ENCODE results near the gene UBFD1. TPM values are rescaled to one million over a fixed set of nuclear protein-coding genes. Genes with fewer than 3 reads are reported as not detected.
"Not testable (repeated sequence)": the region's sequence is repeated elsewhere in the genome, so short reads cannot be mapped to it uniquely, and the experiment has no call there.

The UBFD1 gene
- total and polyA plus RNA-seq, 2 donors (not counting 1 experiment from before 2014, with no cell fraction given) = 66.6 to 101 TPM

GRCh38 chr16:23609929-23610328 lies 52.4 kb downstream of the UBFD1 start:
- Histone ChIP-seq H3K9ac (ENCODE audit: insufficient read depth, low read length) (no peak overlapping the region), H3K4me2 (ENCODE audit: extremely low read depth, insufficient read depth, low read length) (no peak overlapping the region), H3K9me3 (ENCODE audit: control insufficient read depth, insufficient read depth, low read depth, low read length) (no peaks in the 10 kb centered on the region), H3K4me1 (ENCODE audit: control insufficient read depth, extremely low read depth, insufficient read depth, low read length) (no peaks in the 10 kb centered on the region), H3K27me3 (ENCODE audit: control insufficient read depth, insufficient read depth, low read length) (no peaks in the 10 kb centered on the region), H3K36me3 (ENCODE audit: control insufficient read depth, insufficient read depth, low read length) (no peaks in the 10 kb centered on the region), H4K20me1 (ENCODE audit: control insufficient read depth, extremely low read depth, insufficient read depth, low read length) (no peaks in the 10 kb centered on the region), H3K79me2 (ENCODE audit: control insufficient read depth, insufficient read depth, low read length) (no peaks in the 10 kb centered on the region), H3K4me3 (replicated peaks in 1 of 4; ENCODE audit: control extremely low read depth in 1 of 4, insufficient read depth in 1 of 4, low read depth in 3 of 4, low read length in 4 of 4) (no peak overlapping the region), H3K27ac (ENCODE audit: insufficient read depth, low read length) (no peak overlapping the region), H2AFZ (ENCODE audit: low read length) (no peak overlapping the region)
- no peak for TF ChIP-seq EZH2 (IDR thresholded peaks at IDR 0.05; ENCODE audit: low read length, missing control alignments)
- TF ChIP-seq CTCF (conservative IDR thresholded peaks at IDR 0.05 in 1 of 2, IDR thresholded peaks at IDR 0.05 in 1 of 2; ENCODE audit: low read depth in 1 of 2, low read length in 2 of 2) = no peak
- no peak for DNase-seq (ENCODE audit: low read depth in 2 of 2)

- not testable (repeated sequence) for H3K4me1 ChIP-seq (ENCODE audit: control insufficient read depth, extremely low read depth, insufficient read depth, low read length); H3K9me3 ChIP-seq (ENCODE audit: control insufficient read depth, insufficient read depth, low read depth, low read length); H3K36me3 ChIP-seq (ENCODE audit: control insufficient read depth, insufficient read depth, low read length); H2AFZ ChIP-seq (ENCODE audit: low read length); DNase-seq (ENCODE audit: low read depth in 2 of 2); H3K27me3 ChIP-seq (ENCODE audit: control insufficient read depth, insufficient read depth, low read length); H3K9ac ChIP-seq (ENCODE audit: insufficient read depth, low read length); H4K20me1 ChIP-seq (ENCODE audit: control insufficient read depth, extremely low read depth, insufficient read depth, low read length); H3K27ac ChIP-seq (ENCODE audit: insufficient read depth, low read length); H3K4me3 ChIP-seq (replicated peaks in 1 of 4; ENCODE audit: control extremely low read depth in 1 of 4, insufficient read depth in 1 of 4, low read depth in 3 of 4, low read length in 4 of 4); H3K4me2 ChIP-seq (ENCODE audit: extremely low read depth, insufficient read depth, low read length); H3K79me2 ChIP-seq (ENCODE audit: control insufficient read depth, insufficient read depth, low read length)
Measured at GRCh38 chr16:23610905-23611304, 53.4 kb downstream of the UBFD1 start.

- TF ChIP-seq EZH2 (IDR thresholded peaks at IDR 0.05; ENCODE audit: low read length, missing control alignments) (no peak), CTCF (conservative IDR thresholded peaks at IDR 0.05 in 1 of 2, IDR thresholded peaks at IDR 0.05 in 1 of 2; ENCODE audit: low read depth in 1 of 2, low read length in 2 of 2) (no peak)
- Histone ChIP-seq H2AFZ (ENCODE audit: low read length) (no peak overlapping the region), H3K4me1 (ENCODE audit: control insufficient read depth, extremely low read depth, insufficient read depth, low read length) (no peaks in the 10 kb centered on the region), H3K9ac (ENCODE audit: insufficient read depth, low read length) (no peak overlapping the region), H3K27me3 (ENCODE audit: control insufficient read depth, insufficient read depth, low read length) (no peaks in the 10 kb centered on the region), H3K27ac (ENCODE audit: insufficient read depth, low read length) (no peak overlapping the region), H3K4me3 (replicated peaks in 1 of 4; ENCODE audit: control extremely low read depth in 1 of 4, insufficient read depth in 1 of 4, low read depth in 3 of 4, low read length in 4 of 4) (no peak overlapping the region), H3K36me3 (ENCODE audit: control insufficient read depth, insufficient read depth, low read length) (peaks cover 1% of the 10 kb centered on the region), H4K20me1 (ENCODE audit: control insufficient read depth, extremely low read depth, insufficient read depth, low read length) (no peaks in the 10 kb centered on the region), H3K4me2 (ENCODE audit: extremely low read depth, insufficient read depth, low read length) (no peak overlapping the region), H3K9me3 (ENCODE audit: control insufficient read depth, insufficient read depth, low read depth, low read length) (no peaks in the 10 kb centered on the region), H3K79me2 (ENCODE audit: control insufficient read depth, insufficient read depth, low read length) (no peaks in the 10 kb centered on the region)
- no peak for DNase-seq (ENCODE audit: low read depth in 2 of 2)
Measured at GRCh38 chr16:23611936-23612335, 54.4 kb downstream of the UBFD1 start.
